GM18507 (cell line): ENCODE results near the gene GLYATL1.
A peak's percentile ranks its signal among the peaks of the same experiment; 100 is the strongest.

Source experiments
- DNase-seq: peaks from one replicate; pipeline ENCODE4 v3.0.0; 2011; ENCODE audit warnings: low read depth; ENCODE audit not compliant: insufficient read length; ENCODE audit errors: extremely low spot score
- FAIRE-seq: peaks from 2 replicates; lab custom pipeline; 2011; peaks lifted over from hg19 to GRCh38; lab: Jason Lieb, UNC

Gene GLYATL1, protein sequence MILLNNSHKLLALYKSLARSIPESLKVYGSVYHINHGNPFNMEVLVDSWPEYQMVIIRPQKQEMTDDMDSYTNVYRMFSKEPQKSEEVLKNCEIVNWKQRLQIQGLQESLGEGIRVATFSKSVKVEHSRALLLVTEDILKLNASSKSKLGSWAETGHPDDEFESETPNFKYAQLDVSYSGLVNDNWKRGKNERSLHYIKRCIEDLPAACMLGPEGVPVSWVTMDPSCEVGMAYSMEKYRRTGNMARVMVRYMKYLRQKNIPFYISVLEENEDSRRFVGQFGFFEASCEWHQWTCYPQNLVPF

DNA sequence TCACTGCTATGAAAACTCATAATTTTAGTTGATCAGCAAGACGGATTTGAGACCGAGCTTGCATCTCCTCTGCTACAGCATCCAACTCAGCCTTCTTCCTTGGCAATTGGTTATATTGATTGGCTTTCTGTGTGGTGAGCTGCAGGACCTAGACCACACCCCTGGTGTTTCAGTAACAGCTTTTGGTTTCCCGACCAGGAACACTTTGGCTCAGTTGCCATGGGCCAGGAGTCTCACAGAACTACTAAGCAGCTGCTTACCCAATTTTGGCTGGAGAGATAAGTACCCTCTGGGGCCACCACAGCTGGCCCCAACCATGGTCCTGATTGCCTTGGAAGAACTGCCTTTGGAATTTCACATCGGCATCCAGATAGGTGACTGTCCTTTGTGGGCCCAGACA lies at the start of gene GLYATL1:
GLYATL1 (plus strand) TSS at position 212 of the 400 bp plus-strand sequence. CDS start 7,600 bp downstream, outside the sequence.
- no peak for FAIRE-seq

DNA sequence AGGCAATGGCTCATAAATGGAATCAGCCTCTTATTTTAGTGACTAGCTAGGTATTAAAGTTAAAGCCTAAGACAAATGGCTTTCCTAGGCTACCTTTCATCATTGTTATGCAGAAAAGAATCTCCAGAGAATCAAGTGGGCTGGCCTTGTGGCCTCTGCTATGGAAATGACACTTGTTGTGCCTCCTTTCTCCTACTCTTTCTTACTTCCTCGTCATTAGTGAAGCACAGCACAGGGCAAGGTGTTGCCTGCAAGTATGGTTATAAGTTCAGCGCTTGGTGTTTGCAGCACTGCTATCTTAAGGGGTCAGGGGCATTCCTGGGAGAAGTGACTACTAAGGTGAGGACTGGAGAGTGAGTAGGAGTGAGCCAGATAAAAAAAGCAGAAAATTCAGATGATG lies 45.4 kb upstream of the GLYATL1 start:
- FAIRE-seq (no peak), DNase-seq (no peak)

More for the DNA sequence above, at the start of gene GLYATL1:
- no peak for DNase-seq

DNA sequence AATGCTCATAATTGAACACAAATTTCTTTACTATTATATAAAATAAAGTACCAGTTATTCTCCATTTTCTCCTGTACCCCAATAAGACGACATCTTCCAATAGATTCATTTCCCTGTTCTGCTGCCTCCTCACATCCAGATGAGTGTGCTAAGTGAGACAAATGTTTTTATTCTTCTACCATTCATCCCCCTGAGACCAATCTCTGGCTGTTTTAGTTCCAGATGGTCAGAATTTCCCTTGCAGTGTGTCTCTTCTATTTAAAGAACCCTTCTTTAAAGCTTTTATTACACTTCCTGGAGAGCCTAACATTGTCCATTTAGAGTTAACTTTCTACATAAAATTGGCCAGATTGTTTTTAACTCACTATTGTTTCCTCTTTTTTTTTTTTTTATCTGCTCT lies 41.2 kb upstream of the GLYATL1 start:
- FAIRE-seq: no peak
- DNase-seq: no peak

DNA sequence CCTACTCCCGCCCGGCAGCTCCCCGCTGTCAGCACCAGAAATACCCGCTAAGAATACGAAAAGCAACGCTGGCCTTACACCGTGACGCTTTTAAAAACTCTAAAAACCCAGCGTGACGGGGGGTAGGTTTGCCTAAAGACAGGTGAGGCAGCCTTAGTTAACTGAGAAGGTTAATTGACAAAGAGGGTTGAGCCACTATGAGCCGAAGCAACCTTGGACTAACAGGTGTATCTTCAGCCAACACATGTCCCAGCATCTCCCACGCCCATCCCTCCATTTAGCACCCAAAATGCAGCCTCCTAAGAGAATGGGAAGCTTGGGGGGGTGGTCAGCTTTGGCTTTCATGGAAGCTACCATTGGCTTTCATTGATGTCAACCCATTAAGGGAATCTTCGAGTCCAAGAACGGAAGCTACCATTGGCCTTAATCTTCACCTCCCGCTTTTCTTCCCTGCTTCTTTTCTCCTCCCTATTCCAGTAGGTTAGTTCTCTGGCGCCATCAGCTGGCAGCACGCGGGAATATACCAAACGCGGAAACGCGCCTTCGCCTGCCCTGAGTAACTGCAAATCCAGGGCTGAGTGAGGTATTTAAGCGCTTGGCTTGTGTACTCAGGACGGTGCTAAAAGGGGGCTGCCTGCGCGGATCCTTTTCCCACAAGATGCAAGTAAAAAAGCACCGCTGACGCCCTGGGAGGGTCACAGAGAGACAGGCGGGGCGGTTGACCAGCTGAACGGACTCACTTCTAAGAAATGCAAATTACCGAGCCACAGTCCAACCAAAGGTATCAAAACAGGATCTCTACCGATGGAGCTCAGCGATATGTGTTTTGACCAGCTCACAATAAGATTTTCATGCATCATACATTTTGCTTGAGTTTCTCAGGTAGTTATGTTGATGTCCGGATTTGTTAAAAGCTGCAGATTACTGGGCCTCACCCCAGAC lies 38.5 kb upstream of the GLYATL1 start:
- DNase-seq (no peak), FAIRE-seq (peak; percentile 48)

DNA sequence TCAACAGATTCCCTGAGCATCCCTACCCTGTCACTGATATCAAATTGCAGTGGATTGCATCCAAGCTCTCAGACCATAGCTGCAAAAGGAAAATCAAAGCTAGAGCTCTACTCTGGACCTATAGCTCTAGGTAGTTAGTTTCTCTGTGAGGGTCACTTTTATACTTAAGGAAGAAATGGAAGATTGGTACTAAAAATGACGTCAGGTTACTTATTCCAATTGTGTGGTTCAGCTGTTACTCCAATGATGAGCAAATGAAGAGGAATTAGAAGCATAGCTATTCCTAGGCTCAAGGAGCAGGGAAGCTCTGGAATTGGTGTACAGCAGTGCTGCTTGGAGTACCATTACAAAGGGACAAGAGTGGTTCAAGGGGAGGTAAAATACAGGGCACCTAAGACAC lies 36.4 kb upstream of the GLYATL1 start:
- no peak for DNase-seq
- no peak for FAIRE-seq

DNA sequence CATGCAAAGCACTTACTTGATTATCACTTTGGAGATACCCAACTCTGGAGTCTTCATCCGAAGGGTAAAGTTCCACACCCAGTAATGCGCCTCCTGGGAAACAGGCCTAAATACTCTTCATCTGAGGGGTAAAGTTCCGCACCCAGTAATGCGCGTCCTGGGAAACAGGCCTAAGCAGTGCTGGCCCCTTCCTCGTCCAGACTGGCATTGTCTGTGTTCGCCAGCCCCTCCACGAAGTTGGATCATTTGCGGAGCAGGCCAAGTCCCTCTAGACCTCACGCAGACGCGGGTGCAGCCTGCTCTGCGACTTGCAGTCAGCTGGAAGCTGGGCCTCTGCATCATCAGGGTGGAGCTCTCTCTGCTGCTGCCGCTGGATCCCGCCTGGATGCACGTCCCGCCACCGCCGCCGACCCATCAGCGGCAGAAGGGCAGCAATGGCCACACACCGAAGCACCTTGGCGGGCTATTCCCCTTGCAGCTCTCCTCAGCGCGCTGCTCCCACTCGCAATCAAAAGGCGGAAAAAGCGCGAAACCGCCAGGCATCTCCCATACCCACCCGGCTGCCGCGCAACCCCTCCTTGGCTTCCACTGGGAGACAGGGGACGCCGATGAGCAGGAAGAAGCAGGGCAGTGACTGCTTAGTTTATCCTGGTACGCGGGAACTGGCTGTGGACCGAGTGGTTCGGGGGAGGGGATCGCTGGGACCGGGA lies 34.1 kb upstream of the GLYATL1 start:
- FAIRE-seq (no peak), DNase-seq (no peak)

DNA sequence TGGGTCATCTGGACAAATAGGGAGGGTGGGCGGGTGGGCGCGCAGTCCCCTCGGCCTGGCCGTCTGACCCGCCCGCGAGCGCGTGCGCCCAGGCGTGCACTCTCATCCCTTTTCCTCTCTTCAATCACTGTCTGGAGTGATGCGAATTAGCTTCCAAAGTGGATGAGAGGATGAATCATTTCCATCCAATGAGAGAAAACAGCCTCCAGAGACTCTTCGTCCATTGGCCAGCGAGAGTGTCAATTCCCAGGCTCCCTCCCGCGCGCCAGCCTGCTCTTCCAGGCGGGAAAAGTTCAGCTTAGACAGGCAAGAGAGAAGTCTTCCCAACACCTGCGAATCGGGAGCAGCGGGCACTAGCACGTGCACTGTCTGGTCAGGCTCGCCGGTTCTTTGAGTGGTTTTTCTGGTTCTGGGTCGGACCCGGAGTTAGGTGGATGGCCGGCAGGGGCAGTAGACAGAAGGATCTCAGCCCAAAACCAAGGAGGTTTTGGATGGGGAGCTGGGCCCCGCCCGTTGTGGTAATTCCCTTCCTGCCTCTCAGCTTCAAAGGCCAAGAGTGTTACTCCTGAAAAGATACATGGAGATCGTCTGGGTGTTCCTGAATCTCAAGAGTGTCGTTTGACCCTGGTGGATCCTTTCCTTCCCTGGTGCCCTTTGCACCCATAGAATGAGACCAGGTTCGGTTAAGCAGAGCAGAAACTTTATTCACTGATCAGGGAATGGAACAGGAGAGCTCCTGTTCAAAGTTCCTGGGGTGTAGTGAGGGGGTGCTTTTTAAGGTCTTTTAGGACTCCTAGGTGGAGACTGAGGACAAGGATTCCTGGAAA lies 33.4 kb upstream of the GLYATL1 start:
- DNase-seq (no peak), FAIRE-seq (no peak)

DNA sequence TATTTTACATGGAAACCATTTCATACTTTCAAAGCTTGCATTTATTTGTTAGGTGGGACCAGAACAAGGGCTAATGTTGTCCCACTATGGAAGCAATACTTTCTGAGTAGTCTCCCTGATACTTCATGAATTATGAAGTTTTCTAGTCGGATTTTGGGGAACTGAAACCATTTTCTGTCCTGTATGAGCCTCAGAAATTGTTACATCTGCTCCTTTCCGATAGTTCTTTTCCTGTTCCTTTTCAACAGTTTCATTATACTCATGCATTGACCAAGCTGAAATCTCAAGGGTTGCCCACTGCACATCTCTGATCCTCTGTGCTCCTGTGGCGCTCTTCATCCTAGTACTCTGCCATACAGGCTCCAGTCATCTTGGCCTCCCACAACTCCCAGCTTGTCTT lies 31.5 kb upstream of the GLYATL1 start:
- DNase-seq (no peak), FAIRE-seq (no peak)

DNA sequence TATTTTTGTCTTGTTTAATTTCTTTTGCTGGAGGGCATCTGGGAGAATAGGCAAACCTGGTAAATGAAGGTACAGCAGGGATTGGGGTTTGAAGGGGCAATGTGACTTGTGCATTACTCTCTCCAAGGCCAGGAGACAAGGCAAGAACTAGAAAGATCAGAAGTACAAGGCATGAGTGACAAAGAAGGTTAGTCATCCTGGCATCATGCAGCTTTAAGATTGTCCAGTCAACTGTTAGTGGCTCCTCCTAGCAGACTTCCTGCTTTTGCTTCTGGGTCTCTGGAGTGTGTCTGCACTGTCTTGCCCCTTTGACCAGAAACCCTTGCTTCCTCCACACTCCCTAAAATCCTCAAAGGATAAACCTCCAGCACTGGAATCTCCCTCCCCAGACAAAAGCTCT lies 27.2 kb upstream of the GLYATL1 start:
- FAIRE-seq: no peak

DNA sequence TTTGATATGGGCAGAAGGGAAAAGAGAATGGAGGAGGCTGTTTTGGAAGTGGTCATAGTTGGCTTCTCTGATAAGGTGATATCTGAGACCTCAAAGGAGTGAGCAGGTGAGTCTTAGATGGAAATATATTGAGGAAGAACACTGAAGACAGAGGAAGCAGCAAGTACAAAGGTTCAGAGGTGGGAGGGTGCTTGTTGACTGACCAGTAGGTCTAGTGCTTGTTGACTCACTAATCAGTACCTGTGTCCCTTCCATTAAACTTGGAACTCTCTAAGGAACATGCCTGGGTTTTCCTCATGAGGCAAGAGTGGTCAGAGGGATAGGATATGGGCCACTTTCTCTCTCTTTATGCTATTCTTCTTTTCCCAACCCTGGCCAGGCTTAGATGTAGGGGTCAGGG lies 25.6 kb upstream of the GLYATL1 start:
- FAIRE-seq: no peak
- DNase-seq: no peak

More for the DNA sequence above, 27.2 kb upstream of the GLYATL1 start:
- no peak for DNase-seq

DNA sequence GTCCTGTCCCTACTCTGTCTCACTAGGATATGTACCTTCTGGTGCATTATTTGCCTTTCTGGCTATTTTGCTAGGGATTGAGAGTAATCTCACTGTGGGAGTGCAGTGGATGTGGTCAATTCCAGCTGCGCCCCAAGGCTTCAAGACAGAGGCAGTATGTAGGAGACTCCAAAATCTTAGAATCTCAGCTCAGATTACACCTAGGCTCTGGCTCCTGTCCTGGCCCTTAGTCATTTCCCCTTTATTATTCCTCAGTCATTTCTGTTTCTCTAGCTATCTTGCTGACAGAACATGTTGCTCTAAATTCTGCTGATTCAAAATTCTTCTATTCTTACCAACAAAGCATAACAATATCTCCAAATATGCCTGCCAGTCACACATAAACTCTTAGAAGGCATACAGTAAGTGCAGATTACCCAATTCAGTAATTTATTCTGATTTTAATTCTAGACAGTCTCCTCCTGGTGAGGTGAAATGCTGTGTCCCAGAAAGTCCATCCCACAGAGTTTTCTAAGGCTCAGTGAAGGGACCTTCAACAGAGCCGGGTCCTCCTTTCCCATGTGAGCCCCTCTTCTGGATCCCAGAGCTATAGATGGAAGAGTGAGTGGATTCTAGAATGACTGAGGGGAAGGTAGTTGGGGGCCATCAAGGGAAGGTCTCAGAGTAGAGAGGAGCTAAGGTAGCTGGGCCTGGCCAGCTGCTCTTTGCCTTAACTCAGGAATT lies 24.3 kb upstream of the GLYATL1 start:
- DNase-seq (no peak), FAIRE-seq (no peak)

DNA sequence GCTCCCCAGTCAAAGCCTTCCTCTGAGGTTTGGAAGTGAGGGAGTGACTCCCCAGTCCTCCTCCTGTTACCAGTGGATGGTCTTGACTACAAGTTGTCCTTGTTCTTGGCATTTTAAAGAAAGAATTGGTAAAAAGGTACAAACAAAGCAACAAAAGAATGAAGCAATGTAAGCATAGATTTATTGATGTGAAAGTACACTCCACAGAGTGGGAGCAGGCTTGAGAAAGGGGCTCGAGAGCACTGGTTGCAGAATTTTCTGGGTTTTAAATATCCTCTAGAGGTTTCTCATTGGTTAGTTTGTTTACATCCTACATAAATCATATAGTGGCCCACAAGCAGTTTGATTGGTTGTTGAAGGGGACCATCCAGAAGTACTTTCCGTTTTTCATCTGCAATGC lies 22.7 kb upstream of the GLYATL1 start:
- DNase-seq (no peak), FAIRE-seq (no peak)

DNA sequence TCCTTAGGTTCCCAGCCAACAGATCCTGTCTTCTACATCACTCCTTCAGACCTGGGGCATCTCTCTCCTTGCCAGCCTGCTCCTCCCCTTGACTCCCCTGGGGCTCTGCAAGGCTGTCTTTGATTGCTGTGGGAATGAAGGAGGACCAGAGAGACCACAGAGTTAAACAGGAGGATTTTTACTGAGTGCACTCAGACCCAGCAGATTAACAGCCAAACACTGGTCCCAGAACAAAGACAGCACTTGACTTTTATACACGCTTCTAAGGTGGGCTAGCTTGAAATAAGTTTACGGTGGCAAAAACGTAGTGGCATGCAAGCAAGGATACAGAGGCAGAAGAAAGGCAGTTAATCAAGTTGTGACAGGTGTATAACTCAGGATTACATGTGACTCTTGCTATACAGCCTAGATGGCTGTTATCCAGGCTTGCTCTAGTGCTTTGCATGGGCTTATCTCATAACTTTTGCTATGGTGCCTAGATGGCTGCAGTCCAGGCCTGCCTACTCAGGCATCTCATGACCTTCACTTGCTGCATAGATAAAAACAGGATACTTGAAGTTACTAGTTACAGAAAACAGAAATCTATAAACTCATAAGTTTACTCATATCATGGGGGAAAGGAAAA lies 22.0 kb upstream of the GLYATL1 start:
- no peak for FAIRE-seq
- no peak for DNase-seq

DNA sequence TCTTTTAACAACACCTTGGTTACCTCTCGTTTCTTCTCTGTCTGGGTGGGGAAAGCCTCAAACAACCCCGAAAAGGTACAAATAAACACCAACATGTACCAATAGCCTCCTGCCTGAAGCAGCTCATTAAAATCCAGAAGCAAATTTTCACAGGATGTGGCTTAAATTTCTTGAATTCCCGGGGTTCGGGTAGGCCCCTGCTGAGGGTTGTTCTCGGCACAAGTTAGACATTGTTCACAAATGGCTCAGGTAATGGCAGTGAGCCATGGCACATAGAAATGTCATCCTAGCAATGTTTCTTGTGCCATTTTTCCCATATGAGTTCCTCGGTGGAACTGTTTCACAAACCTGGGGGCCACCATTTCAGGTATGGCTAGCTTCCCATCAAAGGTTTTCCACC lies 19.7 kb upstream of the GLYATL1 start:
- DNase-seq (no peak), FAIRE-seq (no peak)

DNA sequence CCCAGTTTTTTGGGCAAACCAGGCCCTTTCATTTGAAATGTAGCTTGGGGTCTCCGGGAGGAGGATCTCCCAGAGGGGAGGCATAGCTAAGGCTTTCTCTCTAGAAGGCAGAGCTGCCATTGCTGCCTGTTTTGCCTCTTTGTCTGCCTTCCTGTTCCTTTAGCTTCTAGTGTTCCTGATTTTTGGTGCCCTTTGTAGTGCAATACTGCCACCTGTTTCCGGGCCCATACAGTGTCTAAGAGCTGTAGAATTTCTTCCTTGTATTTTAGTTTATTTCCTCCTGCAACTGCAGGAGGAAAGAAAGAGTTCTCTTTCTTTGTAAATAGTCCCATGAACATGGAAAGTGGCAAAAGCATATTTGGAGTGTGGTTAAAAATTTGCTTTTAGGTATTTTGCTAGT lies 19.3 kb upstream of the GLYATL1 start:
- FAIRE-seq (no peak), DNase-seq (no peak)

DNA sequence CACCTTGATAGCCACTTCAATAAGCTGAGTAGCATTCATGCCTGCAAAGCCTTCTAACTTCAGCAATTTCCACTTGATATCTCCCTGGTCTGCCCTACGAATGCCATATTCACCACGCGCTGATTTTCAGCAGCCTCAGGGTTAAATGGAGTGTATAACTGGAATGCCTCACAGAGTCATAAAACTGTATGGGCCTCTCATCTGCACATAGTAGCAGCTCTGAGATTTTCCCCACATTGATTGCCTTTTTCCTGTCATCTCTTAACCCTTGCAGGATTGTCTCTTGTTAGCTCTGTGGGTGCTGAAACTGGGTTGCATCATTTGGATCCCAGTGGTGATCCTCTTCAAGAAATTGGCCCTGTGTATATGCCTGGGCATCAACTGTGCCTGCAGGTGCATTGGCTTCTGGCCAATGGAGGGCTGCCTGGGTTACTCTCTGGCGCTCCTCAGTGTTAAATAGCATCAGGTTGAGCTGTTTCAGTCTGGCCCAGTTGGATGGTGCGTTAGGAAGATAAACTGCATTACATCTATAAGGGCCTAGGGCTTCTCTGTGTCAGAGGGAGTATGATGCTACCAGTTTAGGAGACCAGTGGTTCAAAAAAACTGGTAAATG lies 17.4 kb upstream of the GLYATL1 start:
- no peak for FAIRE-seq
- DNase-seq: no peak

DNA sequence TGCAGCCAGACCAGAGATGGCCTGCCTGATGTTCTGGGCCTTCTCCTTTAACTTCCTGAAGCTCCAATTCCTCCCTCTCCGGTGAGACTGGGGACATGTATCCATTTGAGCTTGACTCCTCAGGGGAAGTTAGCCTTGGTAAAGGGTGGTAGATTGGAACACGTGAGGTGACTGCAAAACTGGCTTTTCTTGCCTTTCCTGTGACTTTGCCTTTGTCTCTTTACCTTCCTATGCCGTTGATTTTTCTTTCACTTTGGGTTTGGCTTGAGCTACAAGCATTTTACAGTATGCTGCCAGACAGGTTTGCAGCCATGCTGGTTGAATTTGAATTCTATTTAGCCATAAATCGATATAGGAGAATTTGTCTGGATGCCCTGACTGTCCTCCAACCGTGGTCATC lies 16.8 kb upstream of the GLYATL1 start:
- FAIRE-seq: no peak

DNA sequence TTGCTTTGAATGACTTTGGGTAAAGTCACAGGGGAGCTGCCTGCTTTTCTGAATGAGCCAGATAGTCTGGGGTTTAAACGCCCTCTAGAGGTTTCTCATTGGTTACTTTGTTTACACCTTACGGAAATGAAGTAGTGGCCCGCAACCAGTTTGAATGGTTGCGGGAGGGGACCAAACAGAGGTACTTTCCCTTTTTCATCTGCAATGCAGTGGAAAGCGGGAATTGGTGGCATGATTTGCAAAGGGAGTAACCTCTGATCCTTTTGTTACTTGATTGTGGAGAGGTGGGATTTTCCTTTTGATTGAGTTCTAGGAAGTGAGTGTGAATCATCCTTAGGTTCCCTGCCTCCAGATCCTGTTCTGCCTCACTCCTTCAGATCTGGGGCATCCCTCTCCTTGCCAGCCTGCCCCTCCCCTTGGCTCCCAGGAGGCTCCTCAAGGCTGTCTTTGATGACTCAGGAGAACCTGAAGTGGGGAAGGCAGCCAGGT lies 15.9 kb upstream of the GLYATL1 start:
- DNase-seq (no peak), FAIRE-seq (peak; percentile 71)

More for the DNA sequence above, 16.8 kb upstream of the GLYATL1 start:
- no peak for DNase-seq
